Measurements from ENCODE around the gene ASPG. TPM values are rescaled to one million over a fixed set of nuclear protein-coding genes. Genes with fewer than 3 reads are reported as not detected.
"Not testable (repeated sequence)": the region's sequence is repeated elsewhere in the genome, so short reads cannot be mapped to it uniquely, and the experiment has no call there.

ASPG gene
- total RNA-seq, 4 donors from 2014 or later, result 1.5 to 2.0 (median 1.9) TPM; not detected in 1

GRCh38 chr14:104151566-104152245 is 66.2 kb downstream of the ASPG start:
- DNase-seq (ENCODE audit: low spot score) (no peak), ATAC-seq (ENCODE audit: low FRiP score) (no peak)
- TF ChIP-seq CTCF (IDR thresholded peaks at IDR 0.05), result no peak

DNA sequence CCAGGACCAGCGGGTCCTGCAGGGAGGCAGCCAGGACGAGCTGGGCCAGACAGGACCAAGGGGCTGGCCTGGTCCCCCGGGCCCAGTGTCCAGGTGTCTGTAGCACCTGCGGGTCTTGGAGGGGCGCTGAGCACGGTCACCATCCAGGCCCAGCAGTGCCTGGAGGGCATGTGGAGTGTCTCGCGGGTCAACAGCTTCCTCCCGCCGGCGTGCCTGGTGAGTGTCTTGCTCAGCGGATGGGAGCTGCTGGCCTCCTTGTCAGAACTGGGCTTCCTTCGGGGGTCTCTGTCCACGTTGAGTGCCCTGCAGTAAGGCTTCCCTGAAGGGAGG is 66.7 kb downstream of the ASPG start:
- DNase-seq (ENCODE audit: low spot score), result no peak
- ATAC-seq (ENCODE audit: low FRiP score), result no peak

GRCh38 chr14:104152686-104153393 is 67.3 kb downstream of the ASPG start:
- ATAC-seq (ENCODE audit: low FRiP score) (no peak), DNase-seq (ENCODE audit: low spot score) (no peak)
- no peak for TF ChIP-seq CTCF (IDR thresholded peaks at IDR 0.05)

More for the DNA sequence above, 66.7 kb downstream of the ASPG start:
- TF ChIP-seq CTCF (IDR thresholded peaks at IDR 0.05), result no peak

DNA sequence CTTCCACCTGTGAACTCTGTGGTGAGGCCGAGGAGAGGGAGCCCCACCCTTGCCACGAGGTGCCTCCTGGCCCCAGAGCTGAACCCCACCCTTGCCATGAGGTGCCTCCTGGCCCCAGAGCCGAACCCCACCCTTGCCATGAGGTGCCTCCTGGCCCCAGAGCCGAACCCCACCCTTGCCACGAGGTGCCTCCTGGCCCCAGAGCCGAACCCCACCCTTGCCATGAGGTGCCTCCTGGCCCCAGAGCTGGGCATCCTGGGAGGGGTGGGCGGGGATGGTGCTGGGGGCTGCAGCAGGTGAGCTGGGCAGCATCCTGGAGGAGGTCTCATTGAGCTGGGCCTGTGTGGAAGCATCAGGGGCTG is 67.9 kb downstream of the ASPG start:
- not testable (repeated sequence) for DNase-seq (ENCODE audit: low spot score); ATAC-seq (ENCODE audit: low FRiP score)

DNA sequence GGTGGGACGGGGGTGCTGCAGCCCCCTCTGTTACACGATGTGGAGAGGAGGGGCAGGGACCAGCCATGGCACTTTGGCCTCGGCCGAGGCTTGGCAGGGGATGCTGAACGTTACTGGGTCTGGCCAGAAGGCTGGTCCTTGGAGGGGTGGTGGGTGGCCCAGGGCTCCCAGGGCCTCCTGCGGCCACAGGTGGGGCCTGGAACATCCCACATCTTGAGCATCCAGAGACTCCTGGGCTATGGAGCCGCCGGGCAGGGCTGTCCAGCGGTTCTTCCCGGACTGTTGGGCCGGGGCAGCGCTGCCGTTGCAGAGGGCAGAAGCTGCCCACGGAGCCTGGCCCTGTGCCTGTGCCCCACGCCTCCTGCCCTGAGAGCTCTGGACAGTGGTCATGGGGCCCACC is 68.7 kb downstream of the ASPG start:
- no peak for TF ChIP-seq CTCF (IDR thresholded peaks at IDR 0.05)

GRCh38 chr14:104155513-104155912 is 70.0 kb downstream of the ASPG start:
- no peak for TF ChIP-seq CTCF (IDR thresholded peaks at IDR 0.05)
- ATAC-seq (ENCODE audit: low FRiP score), result no peak
- no peak for DNase-seq (ENCODE audit: low spot score)

More for the DNA sequence above, 68.7 kb downstream of the ASPG start:
- no peak for DNase-seq (ENCODE audit: low spot score)
- no peak for ATAC-seq (ENCODE audit: low FRiP score)

GRCh38 chr14:104156142-104156541 is 70.6 kb downstream of the ASPG start:
- ATAC-seq (ENCODE audit: low FRiP score) (no peak), DNase-seq (ENCODE audit: low spot score) (no peak)
- TF ChIP-seq CTCF (IDR thresholded peaks at IDR 0.05), result no peak

Measured in omental fat pad (tissue), 4 donors.